NCI-H2081 treated with DMSO at 0.1 percent for 48 hours (cell line): ENCODE results near the gene EGLN2.
"Not testable (repeated sequence)": the region's sequence is repeated elsewhere in the genome, so short reads cannot be mapped to it uniquely, and the experiment has no call there.

Experiments used
- DNase-seq: peaks from one replicate; lab custom pipeline; 2025; lab: John Stamatoyannopoulos, UW

Gene EGLN2

GRCh38 chr19:40802300-40803169 lies 3.5 kb downstream of the EGLN2 start:
- no peak for DNase-seq

- DNase-seq: no peak
These were observed 4.3 kb downstream of the EGLN2 start for GRCh38 chr19:40803170-40803856.

- DNase-seq: no peak
These were observed 5.1 kb downstream of the EGLN2 start for GRCh38 chr19:40803857-40804782.

GRCh38 chr19:40804783-40805242 lies 5.8 kb downstream of the EGLN2 start:
- DNase-seq: no peak

- no peak for DNase-seq
These were observed 6.4 kb downstream of the EGLN2 start for GRCh38 chr19:40805258-40805868.

- DNase-seq: no peak
These were observed 7.6 kb downstream of the EGLN2 start for GRCh38 chr19:40806423-40807146.

GRCh38 chr19:40807147-40808020 lies 8.4 kb downstream of the EGLN2 start:
- no peak for DNase-seq

- DNase-seq: no peak
These were observed 9.0 kb downstream of the EGLN2 start for GRCh38 chr19:40808021-40808325.

GRCh38 chr19:40808497-40808896 lies 9.5 kb downstream of the EGLN2 start:
- no peak for DNase-seq

GRCh38 chr19:40809358-40810086 lies 10.5 kb downstream of the EGLN2 start:
- no peak for DNase-seq

GRCh38 chr19:40810160-40810559 lies 11.2 kb downstream of the EGLN2 start:
- DNase-seq: no peak

- DNase-seq: not testable (repeated sequence)
These were observed 11.8 kb downstream of the EGLN2 start for GRCh38 chr19:40810649-40811408.

GRCh38 chr19:40811478-40812341 lies 12.7 kb downstream of the EGLN2 start:
- no peak for DNase-seq

GRCh38 chr19:40812571-40812970 lies 13.6 kb downstream of the EGLN2 start:
- not testable (repeated sequence) for DNase-seq

- no peak for DNase-seq
These were observed 14.2 kb downstream of the EGLN2 start for GRCh38 chr19:40813182-40813581.

GRCh38 chr19:40815223-40815622 lies 16.2 kb downstream of the EGLN2 start:
- DNase-seq: no peak

- DNase-seq: not testable (repeated sequence)
These were observed 19.7 kb downstream of the EGLN2 start for GRCh38 chr19:40818480-40819399.
